Activated T-helper 1 cell treated with anti-CD3 and anti-CD28 coated beads, Interleukin-2, amount 50 U/mL, for 16 hours (primary cell): ENCODE results near the gene CDT1.
"Not testable (repeated sequence)": the region's sequence is repeated elsewhere in the genome, so short reads cannot be mapped to it uniquely, and the experiment has no call there.

Source experiments
- DNase-seq, 2 donors: peaks; one replicate each; pipeline ENCODE4 v3.0.0-alpha.2; 2020; ENCODE audit warnings: low read depth in 1 of 2, low spot score in 1 of 2

CDT1 gene

GRCh38 chr16:88768071-88768783 lies 35.4 kb upstream of the CDT1 start:
- no peak for DNase-seq

GRCh38 chr16:88769617-88770460 lies 33.8 kb upstream of the CDT1 start:
- no peak for DNase-seq

DNA sequence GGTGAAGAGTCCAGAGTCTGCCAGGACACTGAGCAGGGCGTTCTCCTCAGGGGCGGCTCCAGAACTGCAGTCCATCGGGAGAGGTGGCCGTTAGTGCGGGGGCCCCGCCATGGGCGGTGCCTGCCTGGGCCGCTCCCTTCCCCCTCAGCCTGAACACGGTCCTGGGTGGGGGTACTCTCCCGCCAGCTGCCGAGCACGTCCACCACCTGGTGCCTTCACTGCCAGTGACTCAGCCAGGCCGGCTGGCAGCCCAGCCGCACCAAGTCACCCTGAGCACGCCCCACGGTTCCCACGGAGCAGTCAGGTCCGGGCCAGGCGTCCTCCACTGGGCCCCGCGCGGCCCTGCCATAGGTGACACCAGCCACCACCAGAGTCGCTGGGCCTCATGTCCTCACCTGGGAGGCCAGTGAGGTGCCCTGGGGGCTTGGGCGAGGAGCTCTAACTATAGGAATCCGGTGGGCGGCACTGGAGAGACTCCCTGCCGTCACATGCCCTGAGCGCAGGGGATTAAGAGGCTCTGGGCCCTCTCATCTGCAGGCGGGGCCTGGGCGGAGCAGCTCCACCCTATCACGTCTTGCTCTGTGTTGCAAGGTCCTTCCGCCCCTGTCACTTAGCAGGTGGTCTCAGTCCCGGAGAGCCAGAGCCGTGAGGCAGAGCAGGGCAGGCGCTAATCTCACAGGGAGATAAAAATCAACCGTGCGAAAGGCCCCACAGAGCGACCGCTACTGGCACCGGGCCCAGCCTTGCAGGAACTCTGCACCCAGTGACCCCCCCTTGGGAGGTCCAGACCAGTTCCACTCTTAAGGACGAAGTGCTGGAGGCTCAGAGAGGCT lies 32.9 kb upstream of the CDT1 start:
- no peak for DNase-seq

GRCh38 chr16:88771294-88771772 lies 32.3 kb upstream of the CDT1 start:
- no peak for DNase-seq

DNA sequence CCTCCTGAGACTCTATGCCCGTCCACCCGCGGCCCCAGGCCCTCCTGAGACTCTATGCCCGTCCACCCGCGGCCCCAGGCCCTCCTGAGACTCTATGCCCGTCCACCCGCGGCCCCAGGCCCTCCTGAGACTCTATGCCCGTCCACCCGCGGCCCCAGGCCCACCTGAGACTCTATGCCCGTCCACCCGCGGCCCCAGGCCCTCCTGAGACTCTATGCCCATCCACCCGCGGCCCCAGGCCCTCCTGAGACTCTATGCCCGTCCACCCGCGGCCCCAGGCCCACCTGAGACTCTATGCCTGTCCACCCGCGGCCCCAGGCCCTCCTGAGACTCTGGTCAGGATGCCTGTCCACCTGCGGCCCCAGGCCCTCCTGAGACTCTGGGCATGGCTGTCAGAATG lies 31.8 kb upstream of the CDT1 start:
- not testable (repeated sequence) for DNase-seq

DNA sequence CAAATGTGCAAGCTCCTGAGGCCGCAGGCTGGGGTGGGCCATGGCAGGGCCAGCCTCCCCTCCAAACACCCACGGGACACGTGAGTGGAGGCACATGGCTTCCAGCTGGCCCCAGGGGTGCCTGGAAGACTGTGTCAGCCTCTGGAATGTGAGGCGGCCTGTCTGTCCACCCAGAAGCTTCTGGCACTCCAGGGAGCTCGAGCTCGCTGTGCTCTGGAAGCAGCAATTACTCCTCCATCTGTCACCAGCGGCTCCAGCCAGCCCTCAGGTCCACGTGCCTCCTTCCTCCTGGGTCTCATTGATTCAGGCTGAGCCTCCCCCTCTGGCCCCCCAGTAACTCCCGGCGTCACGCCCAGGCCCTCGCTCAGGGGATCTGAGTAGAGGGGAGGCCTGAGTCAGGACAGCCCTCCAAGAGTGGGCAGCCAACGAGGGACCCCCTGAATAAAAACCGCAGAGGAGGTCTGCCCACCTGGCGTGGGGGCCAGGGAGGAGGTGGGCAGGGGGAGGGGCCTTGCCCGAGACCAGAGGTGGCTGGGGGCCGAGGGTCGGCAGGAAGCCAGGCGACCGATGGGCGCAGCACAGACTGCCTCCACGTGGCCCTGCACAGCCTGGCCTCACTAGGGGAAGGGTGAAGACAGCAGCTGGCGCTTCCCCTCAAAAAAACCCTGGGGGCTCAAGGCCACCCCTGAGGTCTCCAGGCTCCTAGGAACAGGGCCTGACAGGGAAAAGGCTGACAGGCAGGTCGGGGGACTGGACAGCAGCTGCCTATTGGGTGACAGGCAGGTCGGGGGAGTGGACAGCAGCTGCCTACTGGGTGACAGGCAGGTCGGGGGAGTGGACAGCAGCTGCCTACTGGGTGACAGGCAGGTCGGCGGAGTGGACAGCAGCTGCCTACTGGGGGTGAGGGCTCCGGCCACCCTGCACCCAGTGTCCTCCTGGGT lies 30.4 kb upstream of the CDT1 start:
- no peak for DNase-seq

DNA sequence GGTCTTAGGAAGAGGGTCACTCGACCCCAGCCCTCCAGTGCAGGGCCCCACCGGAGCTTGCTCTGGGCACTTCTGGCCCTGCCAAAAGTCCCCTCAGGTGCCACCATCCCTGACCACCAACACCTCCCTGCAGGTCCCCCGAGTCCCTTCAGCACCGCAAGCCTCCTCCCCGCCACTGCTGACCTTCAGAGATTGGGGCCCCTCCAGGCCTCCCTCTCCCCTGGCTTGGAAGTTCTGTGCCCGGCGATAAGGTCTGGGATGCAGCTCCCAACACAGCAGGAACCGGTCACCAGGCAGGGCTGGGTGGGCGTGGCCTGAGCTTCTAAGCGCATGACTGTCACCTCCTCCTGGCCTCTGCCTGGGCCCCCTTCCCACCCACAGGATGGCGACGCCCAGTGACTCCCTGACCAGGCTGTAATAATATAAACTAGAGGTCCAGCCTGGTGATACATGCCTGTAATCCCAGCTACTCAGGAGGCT lies 29.7 kb upstream of the CDT1 start:
- DNase-seq: no peak

- DNase-seq: no peak
Measured at GRCh38 chr16:88774544-88775393, 28.8 kb upstream of the CDT1 start.

DNA sequence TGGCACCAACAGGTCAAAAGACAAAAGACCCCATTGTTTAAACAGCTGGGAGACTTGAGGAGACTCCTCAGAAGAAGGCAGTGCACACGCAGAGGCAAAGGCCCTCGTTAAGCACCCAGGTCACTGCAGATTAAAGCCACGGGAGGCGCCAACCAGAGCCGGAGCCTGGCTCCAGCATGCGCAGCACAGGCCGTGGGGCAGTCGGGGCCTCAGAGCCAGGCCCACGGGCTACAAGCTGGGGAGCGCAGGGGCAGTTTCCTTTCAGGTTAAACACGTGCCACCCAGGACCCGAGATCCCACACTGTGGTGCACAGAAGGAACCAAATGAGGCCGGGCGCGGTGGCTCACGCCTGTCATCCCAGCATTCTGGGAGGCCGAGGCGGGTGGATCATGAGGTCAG lies 27.8 kb upstream of the CDT1 start:
- no peak for DNase-seq

- DNase-seq: no peak
Measured at GRCh38 chr16:88777471-88778270, 25.9 kb upstream of the CDT1 start.

GRCh38 chr16:88778271-88778525 lies 25.4 kb upstream of the CDT1 start:
- no peak for DNase-seq

DNA sequence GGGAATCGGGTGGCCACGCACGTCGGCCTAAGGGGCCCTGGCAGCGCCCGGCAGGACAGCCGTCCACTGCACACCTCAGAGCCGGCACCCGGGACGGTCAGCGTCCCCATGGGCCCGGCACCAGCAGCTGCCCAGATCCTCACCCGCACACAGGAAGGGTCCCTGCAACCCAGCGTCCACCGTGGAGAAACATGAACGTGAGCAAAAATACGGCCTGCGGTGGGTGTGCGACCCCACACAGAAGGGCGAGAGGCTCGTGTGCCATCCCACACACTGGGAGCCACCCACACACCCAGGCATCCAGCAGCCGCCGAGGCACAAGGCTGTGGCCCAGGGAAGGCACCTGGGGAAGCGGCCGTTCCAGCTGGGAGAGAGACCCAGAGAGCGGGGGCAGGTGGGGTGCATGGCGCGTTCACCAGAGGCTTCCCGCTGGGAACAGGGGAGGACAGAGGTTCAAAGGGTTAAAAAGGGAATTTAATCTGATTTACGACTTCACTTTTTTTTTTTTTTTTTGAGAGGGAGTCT lies 25.0 kb upstream of the CDT1 start:
- no peak for DNase-seq

DNA sequence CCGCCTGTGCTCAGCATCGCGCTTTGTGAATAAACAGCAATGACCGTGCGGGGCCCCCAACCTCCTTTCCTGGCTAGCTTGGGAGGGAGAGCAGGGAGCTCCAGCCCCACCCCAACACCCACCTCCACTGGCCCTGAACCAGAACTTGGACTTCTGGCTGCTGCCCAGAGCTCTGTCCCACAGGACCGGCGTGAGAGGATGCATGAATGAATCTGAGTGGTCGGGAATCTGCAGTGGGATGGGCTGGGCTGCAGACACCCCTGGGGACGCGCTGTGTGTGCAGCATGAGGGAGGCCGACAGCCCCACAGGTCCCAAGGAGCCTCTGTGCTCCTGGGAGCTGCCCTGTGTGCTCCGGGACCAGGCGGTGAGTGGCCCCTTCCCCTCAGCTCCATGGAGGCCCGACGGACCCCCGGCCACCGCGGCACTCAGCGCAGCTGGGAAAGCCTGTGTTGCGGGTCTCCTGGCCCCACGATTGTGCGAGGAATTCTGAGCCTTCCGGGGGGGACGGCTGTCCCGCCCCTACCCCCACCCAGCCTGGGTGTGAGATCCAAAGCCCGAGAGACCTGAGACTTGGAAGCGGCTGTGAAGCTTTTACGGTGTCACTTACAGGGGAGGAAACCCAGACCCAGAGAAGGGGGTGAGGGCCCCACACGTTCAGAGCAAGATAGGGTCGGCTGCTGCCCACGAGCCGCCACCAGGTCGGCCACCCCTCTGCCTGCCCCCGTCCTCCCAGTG lies 24.0 kb upstream of the CDT1 start:
- DNase-seq: no peak

DNA sequence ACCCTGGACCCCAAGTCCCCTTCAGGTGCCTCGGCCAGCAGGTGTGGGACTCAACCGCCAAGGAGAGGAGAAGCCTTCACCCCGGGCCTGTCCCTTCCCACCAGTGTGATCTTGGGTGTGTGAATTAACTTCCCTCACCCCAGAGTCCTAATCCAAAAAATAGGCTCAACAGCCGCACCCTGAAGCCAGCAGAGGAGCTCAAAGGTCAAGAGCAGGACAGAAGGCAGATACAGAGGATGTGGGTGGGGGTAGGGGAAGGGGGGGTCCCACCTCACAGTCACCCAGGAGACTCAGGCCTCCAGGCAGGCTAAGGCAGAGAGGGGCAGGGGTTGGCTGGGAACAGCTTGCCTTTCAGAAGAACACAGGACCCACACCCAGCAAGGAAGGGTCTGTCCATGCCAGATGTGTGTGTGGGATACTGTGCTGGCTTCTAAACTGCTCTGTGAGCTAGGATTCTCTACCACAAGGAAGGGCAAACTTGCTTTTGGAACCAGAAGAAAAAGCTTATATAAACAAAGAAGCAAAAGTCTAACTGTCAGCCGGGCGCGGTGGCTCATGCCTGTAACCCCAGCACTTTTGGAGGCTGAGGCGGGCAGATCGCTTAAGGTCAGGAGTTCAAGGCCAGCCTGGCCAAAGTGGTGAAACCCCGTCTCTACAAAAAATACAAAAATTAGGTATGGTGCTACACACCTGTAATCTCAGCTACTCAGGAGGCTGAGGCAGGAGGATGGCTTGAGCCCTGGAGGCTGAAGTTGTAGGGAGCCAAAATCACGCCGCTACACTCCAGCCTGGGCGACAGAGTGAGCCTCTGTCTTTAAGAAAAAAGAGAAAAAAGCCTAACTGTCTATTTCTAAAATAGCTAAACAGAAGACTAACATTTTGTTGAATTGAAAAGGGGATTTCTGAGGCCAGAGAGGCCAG lies 23.2 kb upstream of the CDT1 start:
- DNase-seq: no peak

GRCh38 chr16:88781140-88782077 lies 22.2 kb upstream of the CDT1 start:
- DNase-seq: peak; percentile 33 to 50
